H4 (cell line): ENCODE measurements around the gene GPD1L. TPM values are rescaled to one million over a fixed set of nuclear protein-coding genes. Genes with fewer than 3 reads are reported as not detected.
"Not testable (repeated sequence)": the region's sequence is repeated elsewhere in the genome, so short reads cannot be mapped to it uniquely, and the experiment has no call there.

Experiments used
- DNase-seq: peaks from one replicate; pipeline ENCODE4 v3.0.0-alpha.2; 2015; ENCODE audit warnings: low spot score
- total RNA-seq: library from RNA; depleted of rRNA; stranded (reverse); fragments of >200 nt; shearing (Covaris generic); gene quantifications from 2 replicates; pipeline ENCODE4 v1.2.3, GENCODE V29; 2014

The GPD1L gene
- total RNA-seq, 1 experiment from 2014 or later = 10.1 TPM

DNA sequence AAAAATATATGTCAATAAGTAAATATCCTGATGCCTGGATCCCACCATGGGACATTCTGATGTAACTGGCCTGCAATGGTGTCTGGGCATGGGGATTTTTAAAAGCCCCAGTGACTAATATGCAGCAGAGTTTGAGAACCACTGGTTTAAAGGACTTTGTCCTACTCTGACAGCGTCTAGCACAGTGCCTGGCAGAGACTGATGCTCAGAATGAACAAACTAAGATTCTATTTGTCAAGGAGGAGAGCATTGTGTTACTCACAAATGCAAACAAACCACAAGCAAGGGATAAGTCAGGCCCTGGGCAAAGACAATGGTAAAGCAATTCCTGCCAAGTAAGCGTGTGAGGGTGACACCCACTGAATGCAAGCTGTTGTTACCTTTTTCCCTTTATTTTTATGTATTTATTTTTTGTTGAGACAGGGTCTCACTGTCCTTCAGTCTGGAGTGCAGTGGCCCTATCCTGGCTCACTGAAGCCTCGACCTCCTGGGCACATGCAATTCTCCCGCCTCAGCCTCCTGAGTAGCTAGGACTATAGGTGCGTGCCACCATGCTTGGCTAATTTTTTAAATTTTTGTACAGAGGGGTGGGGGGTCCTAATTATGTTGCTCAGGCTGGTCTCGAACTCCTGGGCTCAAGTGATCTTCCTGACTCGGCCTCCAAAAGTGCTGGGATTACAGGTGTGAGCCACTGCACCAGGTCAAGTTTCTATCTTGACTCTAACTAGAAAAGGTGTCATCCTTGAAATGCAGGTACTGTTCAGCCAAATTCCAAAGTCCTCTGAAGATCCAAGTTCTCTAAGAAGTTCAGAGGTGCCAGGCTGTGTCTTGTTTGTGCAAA lies 909 bp upstream of the GPD1L start:
- no peak for DNase-seq

DNA sequence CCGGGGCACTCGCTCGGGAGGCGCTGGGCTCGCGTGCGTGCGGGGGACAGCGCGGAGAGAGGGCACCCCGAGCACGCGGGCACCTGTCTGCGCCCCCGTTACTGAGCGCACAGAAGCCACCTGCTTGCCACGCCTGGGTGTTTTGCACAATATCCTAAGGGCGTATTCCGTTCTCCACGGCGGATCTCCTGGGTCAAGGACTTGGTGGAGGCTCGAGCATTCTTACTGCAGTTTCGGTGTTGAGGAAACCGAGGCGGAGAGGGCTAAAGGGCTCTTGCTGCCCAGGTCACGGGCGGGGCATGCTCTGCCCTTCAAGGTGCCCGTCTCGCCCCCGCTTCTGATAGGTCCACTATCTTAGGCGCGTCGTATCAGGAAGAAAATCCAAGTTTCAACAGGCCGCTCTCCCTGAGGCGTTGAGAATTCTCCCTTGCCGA lies 526 bp downstream of the GPD1L start:
- DNase-seq = no peak

GRCh38 chr3:32108224-32108623 lies 1.8 kb downstream of the GPD1L start:
- not testable (repeated sequence) for DNase-seq

- DNase-seq = peak; percentile 44
Measured at GRCh38 chr3:32109256-32109655, 2.8 kb downstream of the GPD1L start.

GRCh38 chr3:32110233-32110760 lies 3.9 kb downstream of the GPD1L start:
- no peak for DNase-seq

DNA sequence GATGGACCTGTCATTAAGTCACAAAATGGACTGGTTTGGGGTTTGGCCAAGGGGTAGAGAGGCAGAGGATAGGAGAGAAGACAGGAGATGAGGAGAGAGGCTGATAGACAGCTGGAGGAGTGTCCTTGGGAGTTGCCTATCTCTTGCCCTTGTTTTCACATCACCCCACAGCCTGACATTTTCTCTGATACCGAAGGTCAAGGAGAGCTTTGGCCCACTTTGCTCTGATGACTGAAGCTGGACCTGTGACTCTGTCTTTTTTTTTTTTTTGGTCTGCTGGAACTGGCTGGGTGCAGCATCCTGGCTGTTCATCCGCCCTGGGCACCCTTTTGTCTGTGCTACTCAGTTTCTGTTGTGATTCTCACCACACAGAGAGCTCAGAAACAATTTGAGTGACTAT lies 5.1 kb downstream of the GPD1L start:
- no peak for DNase-seq

DNA sequence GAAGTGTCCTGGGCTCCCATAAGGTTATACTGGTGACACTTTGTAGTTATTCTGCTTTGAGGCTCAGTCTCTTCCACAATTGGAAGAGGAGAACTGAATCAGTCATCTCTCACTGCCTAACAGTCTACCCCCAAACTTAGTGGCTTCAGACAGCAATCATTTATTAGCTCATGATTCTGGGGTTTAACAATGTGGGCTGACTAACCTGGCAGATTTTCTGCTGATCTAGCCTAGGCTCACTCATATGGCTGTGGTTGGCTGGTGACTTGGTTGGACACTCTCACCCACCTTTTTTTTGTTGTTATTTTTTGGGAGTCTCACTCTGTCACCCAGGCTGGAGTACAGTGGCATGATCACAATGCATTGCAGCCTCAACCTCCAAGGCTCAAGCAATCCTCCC lies 7.1 kb downstream of the GPD1L start:
- no peak for DNase-seq

DNA sequence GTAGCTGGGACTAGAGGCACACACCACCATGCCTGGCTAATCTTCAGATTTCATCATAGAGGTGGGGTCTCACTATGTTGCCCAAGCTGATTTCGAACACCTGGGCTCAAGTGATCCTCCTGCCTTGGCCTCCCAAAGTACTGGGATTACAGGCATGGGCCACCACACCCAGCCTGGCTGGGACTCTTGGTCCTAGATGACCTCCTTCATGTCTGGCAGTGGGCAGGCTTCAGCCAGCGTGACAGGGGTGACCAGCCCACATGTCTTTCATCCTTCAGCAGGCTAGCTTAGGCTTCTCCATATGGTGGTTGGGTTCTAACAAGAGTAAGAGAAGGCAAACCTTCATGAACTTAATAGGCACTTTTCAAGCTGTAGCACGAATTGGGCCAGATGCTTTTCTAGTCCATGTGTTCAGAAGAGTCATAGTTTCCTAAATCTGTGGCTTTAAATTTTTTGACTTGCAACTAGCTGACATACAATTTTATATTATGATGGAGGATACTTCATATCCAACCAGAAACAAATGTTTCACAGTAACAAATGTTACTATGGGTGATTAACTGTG lies 7.6 kb downstream of the GPD1L start:
- DNase-seq = no peak

DNA sequence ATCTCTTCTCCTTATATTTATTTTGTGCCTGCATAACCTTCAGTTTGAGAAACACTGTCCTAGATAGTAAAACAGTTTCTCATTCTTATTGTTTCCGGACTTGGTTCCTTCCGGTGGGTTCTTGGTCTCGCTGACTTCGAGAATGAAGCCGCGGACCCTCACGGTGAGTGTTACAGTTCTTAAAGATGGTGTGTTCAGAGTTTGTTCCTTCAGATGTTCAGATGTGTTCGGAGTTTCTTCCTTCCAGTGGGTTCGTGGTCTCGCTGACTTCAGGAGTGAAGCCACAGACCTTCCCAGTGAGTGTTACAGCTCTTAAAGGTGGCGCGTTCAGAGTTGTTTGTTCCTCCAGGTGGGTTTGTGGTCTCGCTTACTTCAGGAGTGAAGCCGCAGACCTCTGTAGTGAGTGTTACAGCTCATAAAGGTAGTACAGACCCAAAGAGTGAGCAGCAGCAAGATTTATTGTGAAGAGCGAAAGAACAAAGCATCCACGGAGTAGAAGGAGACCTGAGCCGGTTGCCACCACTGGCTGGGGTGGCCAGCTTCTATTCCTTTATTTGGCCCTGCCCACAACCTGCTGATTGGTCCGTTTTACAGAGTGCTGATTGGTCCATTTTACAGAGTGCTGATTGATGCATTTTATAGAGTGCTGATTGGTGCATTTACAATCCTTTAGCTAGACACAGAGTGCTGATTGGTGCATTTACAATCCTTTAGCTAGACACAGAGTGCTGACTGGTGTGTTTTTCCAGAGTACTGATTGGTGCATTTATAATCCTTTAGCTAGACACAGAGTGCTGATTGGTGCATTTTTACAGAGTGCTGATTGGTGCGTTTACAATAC lies 8.3 kb downstream of the GPD1L start:
- DNase-seq = not testable (repeated sequence)

DNA sequence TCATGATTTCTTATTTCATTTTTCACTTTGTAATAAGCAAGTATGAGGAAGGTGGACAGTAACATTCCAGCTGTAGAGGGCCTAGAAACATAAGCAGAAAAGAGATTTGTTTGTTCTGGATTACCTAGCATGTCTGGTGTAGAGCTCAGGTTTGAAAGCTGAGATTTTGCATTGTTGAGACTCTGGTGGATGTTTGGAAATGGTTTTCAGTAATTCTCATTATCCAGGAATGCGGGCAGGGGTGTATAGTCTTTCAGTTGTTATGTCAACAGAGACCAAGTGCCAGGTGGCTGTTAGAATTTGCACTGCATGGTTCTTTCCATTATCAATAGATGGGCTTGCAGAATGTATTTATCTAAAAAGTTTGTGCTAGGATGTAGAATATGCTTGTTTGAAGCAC lies 10.9 kb downstream of the GPD1L start:
- no peak for DNase-seq

- DNase-seq = no peak
Measured at GRCh38 chr3:32118215-32118614, 11.8 kb downstream of the GPD1L start.

- no peak for DNase-seq
Measured at GRCh38 chr3:32120471-32120870, 14.1 kb downstream of the GPD1L start.

GRCh38 chr3:32121137-32121536 lies 14.7 kb downstream of the GPD1L start:
- no peak for DNase-seq

DNA sequence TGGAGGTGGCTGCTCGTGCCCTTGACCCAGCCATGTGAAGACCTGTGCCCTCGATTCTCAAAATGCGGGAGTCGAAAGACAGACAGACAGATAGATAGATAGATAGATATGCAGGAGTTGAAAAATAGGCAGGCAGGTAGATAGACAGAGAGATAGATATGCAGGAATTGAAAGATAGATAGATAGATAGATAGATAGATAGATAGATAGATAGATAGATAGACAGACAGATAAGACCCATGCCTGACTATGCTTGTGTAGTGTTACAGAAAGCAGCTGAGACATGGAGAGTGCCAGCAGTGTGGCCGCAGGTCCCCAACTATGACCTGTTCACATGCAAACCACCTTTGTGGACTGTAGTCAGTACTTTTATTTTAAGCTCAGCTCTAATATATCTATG lies 17.2 kb downstream of the GPD1L start:
- DNase-seq = no peak

- no peak for DNase-seq
Measured at GRCh38 chr3:32125012-32125411, 18.6 kb downstream of the GPD1L start.

DNA sequence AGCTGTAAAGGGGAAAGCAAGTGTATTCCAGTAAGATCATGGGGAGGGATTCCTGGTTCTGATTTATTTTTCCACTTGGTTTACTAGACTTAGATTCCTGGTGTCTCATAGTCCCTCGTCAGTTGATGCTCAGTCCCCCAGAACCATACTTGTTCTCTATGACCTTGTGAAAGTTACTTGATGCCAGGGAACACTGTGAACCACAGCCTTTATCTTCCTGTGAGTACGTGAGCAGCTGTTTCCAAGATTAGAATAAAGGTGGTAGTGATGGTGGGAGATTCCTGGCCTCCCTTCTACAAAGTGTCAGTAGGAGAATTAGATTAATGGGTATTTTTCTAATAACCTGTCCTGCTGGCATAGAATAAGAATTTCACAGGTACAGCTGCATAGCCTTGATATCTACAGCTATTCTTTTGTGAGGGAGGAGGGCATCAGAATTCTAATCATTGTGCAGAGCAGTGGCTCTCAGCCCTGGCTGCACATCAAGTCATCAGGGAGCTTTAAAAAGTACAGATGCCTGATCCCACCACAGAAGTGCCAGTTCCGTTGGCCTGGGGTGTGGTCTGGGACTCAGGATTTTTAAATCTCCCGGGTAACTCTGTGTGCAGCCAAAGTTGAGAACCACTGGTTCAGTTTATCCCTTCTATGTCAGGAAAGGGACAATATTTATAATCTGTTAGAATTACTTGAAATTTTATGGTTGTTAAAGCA lies 20.0 kb downstream of the GPD1L start:
- no peak for DNase-seq

GRCh38 chr3:32127219-32127826 lies 20.9 kb downstream of the GPD1L start:
- no peak for DNase-seq

DNA sequence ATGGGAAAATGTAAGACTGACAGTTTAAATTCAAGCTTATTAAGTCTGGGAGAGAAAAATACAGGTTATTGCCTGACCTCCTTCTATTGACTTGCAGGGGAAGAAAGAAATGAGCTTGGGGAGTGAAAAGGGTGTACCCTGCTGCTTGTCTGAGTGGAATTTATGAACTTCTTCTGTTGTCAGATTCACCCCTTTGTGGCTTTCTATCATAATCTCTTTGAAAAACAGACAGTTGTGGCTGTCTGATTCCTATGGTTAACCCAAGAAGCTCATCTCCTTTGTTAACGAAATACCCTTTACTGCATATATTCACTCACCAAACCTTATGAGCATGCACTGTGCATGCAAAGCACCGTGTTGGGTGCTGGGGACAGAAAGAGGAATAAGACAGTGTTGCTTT lies 22.5 kb downstream of the GPD1L start:
- no peak for DNase-seq

DNA sequence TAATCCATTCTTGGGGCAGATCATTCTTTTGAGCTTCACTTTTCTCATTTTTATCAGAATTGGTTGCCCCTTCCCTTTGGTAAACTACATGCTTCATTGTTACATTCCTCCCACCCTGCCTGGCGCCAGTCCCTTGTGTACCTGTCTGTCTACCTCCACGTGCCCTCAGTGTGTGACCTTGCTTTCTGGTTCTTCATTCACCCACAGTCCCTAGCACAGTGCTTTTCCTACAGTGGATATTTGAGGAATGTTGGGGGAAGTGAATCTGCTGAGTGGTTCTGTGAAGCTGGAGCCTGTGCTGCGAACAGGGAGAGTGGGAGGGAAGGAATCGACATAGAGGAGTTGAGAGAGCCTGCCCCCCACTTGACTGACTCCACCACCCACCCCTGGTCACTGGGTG lies 23.4 kb downstream of the GPD1L start:
- no peak for DNase-seq

- no peak for DNase-seq
Measured at GRCh38 chr3:32132121-32132520, 25.7 kb downstream of the GPD1L start.

DNA sequence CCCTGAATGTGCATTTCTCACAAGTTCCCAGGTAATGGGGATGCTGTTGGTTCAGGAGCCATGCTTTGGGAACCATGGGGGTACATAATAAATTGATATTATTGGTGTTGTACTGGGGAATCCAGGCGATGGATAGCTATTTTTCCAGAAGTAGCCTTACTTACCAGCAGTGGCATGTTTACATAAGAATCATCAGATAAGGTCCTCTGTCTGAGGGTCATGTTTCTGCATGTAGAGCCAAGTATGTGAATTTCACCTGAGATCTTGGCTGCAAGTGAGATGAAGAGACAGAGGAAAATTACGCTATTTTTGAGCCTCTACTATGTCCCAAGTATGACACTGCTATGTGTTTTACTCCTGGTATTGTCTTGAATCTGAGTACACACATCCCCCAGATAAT lies 26.3 kb downstream of the GPD1L start:
- DNase-seq = no peak
